GM10248 (cell line): Measurements from ENCODE around the gene SLK.

Source experiments
- CTCF ChIA-PET: fragments of 300-600 bp; sonication (Branson Sonifier 250); formaldehyde crosslinking; extraction: SDS; loops from one replicate; lab custom pipeline; 2021; ENCODE audit warnings: antibody characterized with exemption; lab: Yijun Ruan, JAX
- POLR2A ChIA-PET: fragments of 350-650 bp; sonication (Branson Sonifier 250); formaldehyde crosslinking; extraction: SDS; loops from one replicate; lab custom pipeline; 2020; ENCODE audit warnings: antibody characterized with exemption; lab: Yijun Ruan, JAX
- DNase-seq: peaks from one replicate; pipeline ENCODE4 v3.0.0; 2012; ENCODE audit errors: extremely low spot score
- CTCF ChIP-seq: IDR thresholded peaks from 2 replicates; pipeline ENCODE4 v1.5.1; 2012; ENCODE audit warnings: mild to moderate bottlenecking, low read depth; ENCODE audit errors: extremely low read depth, missing control alignments, control extremely low read depth

The SLK gene

GRCh38 chr10:103933557-103934121 is 33.3 kb upstream of the SLK start:
- no peak for TF ChIP-seq CTCF
- no peak for DNase-seq
- POLR2A ChIA-PET: no interaction called here
- CTCF ChIA-PET: no interaction called here

DNA sequence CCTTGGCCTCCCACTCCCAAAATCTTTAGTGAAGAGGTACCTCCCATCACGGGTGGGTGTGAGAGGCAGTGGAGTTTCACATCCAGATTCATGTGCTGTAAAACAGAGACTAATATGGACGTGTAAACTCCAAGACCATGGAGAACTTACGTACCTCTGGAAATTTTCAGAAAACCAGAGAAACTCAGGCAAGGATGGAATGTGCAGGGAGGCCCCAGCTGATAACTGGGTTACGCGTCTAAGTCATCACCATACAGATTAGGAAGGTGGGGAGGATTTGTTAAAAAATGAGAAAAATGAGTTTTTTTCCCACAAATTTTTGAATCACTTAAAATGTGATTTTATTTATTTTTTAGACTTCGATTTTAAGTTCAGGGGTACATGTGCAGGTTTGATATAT is 32.6 kb upstream of the SLK start:
- CTCF ChIA-PET: no interaction called here
- TF ChIP-seq CTCF: no peak
- no peak for DNase-seq
- POLR2A ChIA-PET: no interaction called here

DNA sequence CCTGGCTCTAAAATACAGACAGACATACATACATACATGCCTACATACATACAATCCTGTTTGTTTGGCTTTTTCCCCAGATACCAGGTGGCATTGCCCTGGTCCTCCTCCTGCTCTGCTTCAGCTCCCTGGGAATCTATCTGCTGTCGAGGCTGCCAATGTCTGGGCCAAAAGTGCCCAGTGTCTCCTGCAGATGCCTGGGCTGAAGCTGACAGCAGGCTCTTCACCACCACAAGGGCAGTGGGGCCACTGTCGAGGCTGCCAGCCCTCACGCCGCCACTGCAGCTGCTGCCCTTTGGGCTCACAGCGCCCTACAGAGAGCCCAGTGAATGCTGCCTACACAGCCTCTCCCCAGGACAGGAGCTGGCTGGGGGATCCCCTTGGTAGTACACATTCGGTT is 30.9 kb upstream of the SLK start:
- DNase-seq: no peak
- TF ChIP-seq CTCF: no peak
- POLR2A ChIA-PET: no interaction called here
- CTCF ChIA-PET: no interaction called here

DNA sequence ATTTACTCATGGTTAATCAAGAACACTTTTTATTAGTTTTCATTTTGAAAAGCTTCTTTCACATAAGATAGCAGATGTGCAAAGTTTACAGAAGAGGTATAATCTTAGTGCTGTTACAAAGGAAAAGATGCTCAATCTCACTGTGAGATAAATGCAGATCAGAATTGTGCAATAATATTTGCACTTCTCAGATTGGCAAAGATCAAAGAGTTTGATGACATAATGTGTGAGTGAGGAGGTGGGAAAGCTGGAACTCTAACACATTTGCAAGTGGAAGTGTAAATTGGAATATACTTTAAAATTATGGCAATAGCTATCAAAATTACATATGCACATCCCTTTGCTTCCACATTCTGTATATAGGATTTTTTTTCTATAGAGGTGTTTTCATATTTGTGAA is 27.4 kb upstream of the SLK start:
- POLR2A ChIA-PET: no interaction called here
- CTCF ChIA-PET: interaction anchor here (0.8 to 1.2 kb wide), 2 partner anchors 12 kb away, joined by 3 to 5 read pairs; no protein-coding TSS in a partner anchor
- TF ChIP-seq CTCF: no peak
- DNase-seq: no peak

DNA sequence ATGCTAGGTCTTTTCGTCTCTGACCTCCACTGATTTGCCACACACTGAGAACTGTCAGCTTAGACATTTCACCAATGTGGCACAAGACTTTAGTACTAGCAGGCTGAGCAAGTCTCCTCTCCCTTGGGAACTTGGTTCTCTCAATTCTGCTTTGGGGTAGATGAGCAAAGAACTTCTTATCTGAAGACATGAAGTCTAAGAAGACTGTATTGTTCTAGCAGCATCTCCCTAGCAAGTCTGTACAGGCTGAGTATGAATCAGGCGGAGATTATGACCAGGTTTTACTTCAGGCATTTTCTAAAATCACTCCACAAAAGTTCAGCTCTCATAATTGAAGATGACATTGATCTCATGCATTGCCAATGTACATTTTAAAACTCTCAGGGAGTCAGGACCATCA is 25.1 kb upstream of the SLK start:
- ChIA-PET POLR2A (no interaction called here), CTCF (interaction anchor here (0.9 to 1.7 kb wide), 4 partner anchors 8 to 11 kb away, joined by 3 to 7 read pairs (median 4); no protein-coding TSS in a partner anchor)
- no peak for TF ChIP-seq CTCF
- DNase-seq: no peak

- TF ChIP-seq CTCF: no peak
- ChIA-PET POLR2A (no interaction called here), CTCF (interaction anchor here (1.7 kb wide), 1 partner anchor 10 kb away, joined by 7 read pairs; no protein-coding TSS in a partner anchor)
- no peak for DNase-seq
Observed at GRCh38 chr10:103942866-103943265, 24.1 kb upstream of the SLK start.
